GM11168 (cell line): ENCODE measurements around the gene SLC6A6.

Experiments used
- in situ Hi-C: fragments of 300-500 bp; cut with MboI; formaldehyde crosslinking; loops from one replicate; pipeline ENCODE4 v1.12.0; 2022; ENCODE audit warnings: low sequenced_read_pairs; ENCODE audit not compliant: unreplicated experiment

SLC6A6 gene

DNA sequence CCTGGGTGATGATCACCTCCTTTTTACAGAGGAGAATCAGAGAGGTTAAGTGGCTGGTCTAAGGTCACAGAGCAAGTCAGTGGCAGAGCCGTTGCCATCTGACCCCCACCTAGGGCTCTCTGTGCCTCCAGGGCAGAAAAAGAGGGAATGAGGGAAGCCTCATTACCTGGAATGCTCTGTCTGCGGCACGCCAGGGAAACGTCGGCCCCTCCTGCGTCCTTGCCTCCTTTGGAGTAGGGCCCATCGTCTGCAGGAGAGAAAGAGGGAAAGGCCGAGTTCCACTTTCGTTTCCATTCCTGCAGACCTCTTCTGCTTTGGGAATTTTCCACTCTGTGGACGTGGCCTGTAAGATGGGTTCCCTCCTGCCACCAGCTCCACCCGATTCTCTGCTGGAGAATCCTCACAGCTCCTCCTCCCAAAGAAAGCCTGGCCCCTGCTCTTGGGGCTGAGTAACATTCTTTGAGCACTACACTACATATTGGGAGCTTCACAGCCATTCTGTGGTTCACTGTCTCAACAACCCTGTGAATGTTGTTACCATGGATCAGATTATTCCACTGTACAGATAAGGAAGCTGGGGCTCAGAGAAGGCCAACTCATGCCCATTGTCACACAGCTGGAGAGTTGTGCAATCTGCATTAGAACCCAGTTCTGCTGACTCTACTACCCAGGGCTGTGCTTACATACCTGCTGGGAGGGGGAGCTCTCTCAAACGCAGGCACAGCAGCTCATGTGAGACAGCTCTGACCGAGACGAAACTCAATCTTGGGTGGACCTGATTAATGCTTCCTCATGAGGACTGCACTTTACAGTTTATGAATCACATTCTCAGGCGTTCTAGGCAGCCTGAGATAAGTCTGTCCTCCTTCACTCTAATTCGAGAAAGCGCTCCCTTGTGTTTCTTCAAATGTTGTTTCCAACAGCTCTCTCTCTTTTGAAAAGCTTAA is 123.6 kb downstream of the SLC6A6 start:
- in situ Hi-C loops = no loop called here

- in situ Hi-C loops = no loop called here
Measured at GRCh38 chr3:14528081-14528480, 125.7 kb downstream of the SLC6A6 start.

- in situ Hi-C loops = no loop called here
Measured at GRCh38 chr3:14531856-14532395, 129.5 kb downstream of the SLC6A6 start.

GRCh38 chr3:14532691-14533456 is 130.5 kb downstream of the SLC6A6 start:
- in situ Hi-C loops = no loop called here

DNA sequence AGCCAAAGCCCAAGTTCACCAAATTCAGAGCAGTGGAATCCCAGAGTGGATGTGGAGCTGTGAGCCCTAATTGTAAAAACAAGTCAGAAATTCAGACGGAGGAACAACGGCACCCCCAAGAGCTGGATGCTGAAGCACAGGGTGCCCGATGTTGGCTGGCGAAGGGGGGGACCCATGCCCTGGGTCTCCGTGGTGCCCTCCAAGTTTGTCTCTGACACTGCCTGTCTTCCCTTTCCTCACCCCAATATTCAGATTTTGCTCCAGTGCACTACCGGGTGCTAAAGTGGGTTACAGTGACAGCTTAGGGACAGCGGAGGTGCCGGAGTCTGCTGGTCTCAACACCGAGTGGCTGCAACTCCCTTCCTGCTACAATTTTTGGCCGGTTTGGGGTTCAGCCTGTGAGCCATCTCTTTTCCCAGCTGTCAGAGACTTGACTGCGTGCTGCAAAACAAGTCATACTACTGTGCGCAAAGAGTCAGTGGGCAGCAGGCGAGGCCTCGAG is 131.1 kb downstream of the SLC6A6 start:
- in situ Hi-C loops = no loop called here

DNA sequence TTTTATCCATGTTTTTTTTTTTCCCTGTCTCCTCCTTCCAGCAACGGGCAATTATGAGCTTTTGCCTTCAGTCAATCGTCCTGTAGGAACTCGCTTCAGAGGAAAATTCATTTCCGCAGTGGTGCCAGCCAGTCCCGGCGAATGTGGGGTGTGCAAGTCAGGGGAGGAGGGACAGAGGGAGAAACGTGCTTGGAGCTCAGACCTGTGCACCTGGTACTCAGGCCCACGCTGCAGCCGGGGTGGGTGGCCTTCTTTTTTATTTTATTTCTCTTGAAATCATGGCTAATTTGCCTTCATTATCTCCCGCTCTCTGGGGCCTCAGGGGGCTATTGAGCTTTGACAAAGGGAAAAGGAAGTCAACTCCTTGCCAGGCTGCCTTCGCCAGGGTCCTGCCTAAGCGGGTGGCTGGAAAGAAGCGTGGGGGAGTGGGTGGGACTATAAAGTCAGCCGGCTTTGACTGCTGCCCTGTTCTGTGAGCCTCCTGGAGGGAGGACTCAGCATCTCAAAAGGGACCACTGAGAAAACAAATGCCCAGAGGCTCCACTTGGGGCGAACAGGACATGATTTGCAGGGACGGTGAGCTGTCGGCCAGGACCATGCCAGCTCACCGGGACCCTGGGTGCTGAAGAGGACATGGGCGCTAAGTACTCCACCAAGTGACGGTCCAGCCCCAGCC is 132.2 kb downstream of the SLC6A6 start:
- in situ Hi-C loops = no loop called here

DNA sequence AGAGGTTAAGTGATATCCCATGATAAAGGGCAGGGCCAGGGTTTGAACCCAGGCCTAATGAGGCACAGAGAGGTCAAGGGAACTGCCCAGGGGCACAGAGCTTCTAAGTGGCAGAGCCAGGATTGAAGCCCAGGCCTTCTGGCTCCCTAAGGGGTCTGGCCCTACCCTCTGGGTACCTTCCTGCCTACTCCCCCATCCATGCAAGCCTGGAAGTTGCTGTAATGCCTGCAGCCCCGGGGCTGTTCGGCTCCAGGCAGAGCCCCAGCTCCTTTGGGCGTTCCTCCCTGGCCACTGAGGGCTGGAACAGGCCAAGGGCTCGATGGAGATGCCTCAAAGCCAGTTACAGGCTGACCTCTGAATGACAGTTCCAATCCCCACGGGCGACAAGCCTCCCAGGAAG is 133.2 kb downstream of the SLC6A6 start:
- in situ Hi-C loops = no loop called here

- in situ Hi-C loops = no loop called here
Measured at GRCh38 chr3:14536055-14536815, 133.8 kb downstream of the SLC6A6 start.

DNA sequence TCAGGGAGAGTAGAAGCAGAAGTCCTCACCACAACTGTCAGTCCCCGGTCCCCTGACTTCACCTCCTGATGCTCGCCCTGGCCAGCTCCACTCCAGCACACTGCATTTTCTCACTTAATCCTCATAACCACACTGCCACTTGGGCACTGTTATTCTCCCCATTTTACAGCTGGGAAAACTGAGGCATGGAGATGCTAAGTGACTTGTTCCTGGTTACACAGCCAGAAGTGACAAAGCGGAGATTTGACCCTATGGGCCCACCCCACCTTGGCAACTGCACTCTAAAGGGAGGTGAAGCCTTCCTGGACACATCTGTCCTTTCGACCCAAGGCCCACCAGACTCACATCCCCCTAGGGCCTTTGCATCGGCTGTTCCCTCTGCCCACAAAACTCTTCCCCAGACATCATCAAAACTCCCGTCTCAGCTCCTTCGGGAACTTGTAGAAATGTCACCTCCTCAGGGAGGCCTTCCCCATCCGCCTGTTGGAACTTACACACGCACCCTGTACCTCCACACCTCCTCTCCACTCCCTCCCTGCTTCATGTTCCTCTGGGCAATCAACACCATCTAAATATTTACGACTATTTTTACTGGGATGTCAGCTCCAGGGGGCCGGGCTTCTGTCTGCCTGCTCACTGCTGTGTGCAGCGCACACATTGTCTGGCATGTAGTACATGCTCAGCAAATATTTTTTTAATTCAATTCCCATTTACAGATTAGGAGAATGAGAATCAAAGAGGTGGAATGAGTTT is 134.6 kb downstream of the SLC6A6 start:
- in situ Hi-C loops = no loop called here

DNA sequence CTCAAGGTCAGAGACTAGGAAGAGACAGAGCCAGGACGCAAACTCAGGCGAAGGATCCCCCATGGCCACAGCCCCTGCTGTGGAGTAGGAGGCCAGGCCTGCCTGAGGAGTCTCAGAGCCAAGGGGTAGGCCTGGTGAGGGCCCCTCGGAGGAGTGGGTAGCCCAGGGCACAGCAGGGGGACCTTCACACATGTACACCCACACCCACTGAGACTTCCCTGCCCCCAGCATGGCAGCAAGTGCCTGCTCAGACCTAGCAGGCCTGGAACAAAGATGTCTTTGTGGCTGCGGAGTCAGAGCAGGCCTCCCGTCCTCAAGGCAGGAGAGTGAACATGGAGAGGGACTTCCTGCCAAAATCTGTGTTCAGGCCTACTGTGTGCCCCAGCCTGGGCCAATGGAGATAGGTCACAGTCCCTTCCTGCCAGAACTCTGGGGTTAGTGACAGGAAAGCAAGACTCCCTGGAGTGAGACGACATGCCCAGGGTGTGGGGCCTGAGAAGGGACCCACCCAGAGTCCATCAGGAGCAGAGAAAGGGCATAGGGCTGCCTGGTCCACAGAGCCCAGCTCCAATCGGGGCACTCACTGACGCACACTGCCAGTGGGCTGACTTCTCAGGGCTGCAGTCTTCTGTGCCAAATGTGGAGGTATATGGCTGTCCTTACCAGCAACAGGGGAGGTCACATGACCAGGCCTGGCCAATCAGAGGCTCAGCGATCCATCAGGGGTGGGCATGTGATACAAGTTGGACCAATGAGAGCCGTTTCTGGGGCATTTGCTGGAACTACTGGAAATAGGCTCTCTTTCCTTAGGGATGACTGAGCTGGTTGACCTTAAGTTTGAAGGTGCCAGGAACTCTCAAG is 135.4 kb downstream of the SLC6A6 start:
- in situ Hi-C loops = no loop called here

DNA sequence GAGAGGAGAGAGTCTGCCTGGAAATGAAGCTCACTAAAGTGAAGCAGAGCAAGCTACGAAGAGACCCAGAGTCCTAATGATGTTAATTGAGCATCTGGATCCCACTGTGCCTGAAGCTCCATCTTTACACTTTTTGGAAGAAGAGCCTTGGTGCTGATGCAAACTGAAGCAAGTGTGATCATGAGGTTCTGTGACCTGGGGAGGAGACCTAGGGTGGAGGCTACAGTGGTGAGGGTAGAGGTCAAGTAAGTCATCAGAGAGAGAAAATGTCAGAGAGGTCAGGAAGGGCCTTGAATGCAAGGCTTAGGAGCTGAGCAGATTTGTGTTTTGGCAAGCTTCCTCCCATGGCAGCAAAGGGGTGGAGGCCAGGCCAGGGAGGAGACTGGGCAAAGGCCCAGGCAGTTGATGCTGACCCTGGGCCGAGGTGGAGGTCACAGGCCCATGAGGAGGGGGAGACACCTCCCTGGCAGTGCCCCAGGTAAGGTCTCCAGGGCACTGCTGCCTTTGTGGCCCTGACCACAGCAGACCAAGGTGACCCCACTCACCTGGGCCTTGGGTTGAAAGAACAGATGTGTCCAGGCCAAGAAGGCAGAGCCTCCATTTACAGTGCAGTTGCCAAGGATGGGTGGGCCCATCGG is 136.2 kb downstream of the SLC6A6 start:
- in situ Hi-C loops = no loop called here
